ENCODE results near the gene OR6F1.
A peak's percentile ranks its signal among the peaks of the same experiment; 100 is the strongest.
"Not testable (repeated sequence)": the region's sequence is repeated elsewhere in the genome, so short reads cannot be mapped to it uniquely, and the experiment has no call there.

The OR6F1 gene

DNA sequence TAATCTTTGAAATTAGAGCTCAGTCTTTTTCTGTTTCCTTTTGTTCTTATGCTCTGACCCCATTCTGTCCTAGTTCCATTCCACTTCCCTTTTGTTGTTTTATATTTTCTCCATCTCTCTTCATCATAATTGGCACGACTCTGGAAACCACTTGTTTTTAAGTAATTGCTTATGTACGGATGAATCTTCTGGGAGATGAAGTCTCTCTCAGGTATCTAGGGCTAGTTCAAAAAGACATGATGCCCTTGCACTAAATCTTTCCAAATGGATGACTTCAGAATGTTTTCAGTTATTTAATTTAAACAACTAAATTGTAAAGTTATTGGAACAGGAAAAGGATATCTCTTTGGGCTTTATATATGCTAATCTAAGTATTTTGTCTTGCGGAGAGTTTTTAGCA lies at the start of gene OR6F1:
TSS of gene OR6F1 (minus strand) at position 101 of the 400 bp plus-strand sequence. CDS start 3,891 bp downstream, outside the sequence.
- DNase-seq = no peak

GRCh38 chr1:247760456-247760855 lies 44.0 kb upstream of the OR6F1 start, which contains the start of gene OR1C1:
Gene OR1C1, minus strand, starts transcription at chr1:247760556. Its CDS starts 2,150 bp downstream, at chr1:247758406.
- DNase-seq = no peak

GRCh38 chr1:247754311-247754710 lies 37.9 kb upstream of the OR6F1 start:
- not testable (repeated sequence) for DNase-seq

DNA sequence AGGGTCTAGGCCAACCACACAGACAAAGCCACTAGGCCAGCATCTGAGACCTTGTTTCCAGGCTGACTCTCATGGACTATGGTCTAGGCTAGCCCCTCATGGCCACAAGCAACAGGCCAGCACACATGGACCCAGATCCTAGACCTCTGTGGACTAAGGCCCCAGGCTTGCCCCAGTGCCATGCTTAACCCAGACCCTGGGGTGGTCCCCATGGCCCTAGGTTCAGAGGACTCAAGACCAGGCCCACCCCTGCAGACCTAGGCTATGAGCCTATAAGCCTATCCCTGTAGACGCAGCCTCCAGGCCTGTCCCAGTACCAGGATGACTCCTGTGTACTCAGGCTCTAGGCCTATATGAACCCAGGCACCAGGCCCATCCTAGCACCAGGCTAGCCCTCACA lies 33.4 kb upstream of the OR6F1 start:
- DNase-seq = no peak

DNA sequence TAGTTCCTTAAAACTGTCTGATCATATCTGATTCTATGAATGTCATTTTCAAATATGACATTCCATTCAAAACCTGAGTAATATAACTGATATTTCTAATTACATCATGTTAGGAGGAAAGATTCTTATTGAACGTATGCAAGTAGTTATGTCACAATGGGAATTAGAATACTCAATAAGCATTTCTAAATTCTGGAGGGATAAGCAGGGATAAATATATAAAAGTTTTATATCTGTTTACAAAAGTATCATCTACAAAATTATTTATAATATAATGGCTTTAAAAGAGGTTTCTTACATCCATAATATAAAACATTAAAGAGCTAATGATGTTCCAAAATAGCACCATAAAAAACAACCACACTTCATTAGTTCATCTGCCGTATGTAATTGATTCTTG lies 31.6 kb upstream of the OR6F1 start, which contains the start of gene OR14A2:
TSS of gene OR14A2 (minus strand) at position 101 of the 400 bp plus-strand sequence.
- DNase-seq = no peak

DNA sequence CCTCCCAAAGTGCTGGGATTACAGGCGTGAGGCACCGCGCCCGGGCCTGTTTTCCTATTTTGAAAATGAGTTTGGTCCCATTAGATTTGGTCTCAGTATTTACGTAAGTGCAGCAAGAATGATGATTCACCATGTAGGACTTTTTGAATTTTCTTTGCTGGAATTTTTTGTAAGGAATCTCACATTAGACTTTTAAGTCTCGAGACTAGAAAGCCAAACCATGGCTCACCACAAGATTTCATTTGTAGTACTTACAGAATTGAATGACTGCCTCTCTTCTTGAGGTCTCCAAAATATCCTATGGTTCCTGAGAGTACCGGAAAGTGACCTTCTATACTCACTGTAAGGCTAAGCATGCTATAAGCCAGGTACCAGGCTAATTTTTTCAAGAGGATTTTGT lies 31.2 kb upstream of the OR6F1 start:
- no peak for DNase-seq

DNA sequence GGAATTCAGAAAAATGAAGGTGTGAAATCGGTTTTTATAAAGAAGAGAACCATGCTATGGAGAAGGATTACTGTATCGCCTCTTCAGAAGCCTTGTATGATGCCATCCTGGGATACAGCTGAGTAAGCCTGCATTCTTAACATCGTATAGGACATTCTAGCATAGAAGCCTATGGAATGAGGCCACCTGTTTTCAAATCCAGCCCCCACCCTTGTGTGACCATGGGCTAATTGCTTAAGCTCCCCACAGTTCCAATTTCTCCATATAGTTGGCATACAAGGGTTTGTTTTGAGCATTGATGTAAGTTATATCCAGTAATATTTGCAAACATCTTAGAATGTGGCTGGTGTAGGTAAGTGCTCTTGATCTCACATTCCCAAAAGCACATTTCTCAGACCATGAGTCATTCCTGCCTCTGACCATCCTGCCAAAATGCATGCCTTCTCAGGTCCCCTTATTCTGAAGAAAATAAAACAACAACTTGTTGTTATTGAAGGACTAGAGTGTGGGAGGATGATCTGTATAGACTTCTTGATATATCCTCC lies 30.0 kb upstream of the OR6F1 start:
- DNase-seq = no peak

DNA sequence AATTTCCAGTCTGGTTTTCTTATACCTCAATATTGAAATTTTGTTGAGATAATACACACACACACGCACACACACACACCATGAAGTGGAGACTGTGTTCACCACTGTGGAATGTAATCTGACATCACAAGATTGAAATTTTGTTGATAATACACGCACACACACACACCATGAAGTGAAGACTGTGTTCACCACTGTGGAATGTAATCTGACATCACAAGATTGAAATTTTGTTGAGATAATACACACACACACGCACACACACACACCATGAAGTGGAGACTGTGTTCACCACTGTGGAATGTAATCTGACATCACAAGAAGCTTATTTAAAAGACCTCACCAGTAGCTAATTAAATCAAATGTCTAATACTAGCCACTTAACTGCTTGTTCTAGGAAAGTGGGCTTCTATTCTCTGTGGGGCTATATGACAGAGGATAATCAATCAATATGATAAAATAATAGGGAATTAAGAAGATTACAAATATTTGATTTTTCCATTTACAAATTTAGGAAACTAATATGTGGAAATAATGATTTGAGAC lies 25.8 kb upstream of the OR6F1 start:
- DNase-seq = not testable (repeated sequence)

DNA sequence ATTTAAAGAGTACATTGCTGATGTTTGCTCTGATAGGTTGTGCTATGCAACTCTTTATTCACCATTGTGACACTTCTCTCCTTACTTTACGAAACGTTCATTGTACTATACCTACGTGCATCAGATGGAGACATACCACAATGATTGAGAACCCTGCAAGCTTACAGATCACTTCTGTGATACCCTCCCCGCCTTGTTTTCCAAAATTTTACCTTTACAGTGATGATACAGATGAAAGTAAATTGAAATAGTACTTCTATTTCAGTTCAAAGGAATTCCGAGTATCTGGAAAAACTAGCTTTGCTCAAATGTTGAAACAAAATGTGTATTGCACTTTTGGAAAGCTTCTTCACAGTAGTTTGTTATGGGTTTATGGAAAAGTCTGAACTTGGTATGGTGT lies 25.3 kb upstream of the OR6F1 start:
- DNase-seq = no peak

GRCh38 chr1:247740721-247741120 lies 24.3 kb upstream of the OR6F1 start:
- DNase-seq = no peak

- DNase-seq = no peak
Measured at GRCh38 chr1:247738315-247738714, 21.9 kb upstream of the OR6F1 start, which contains the start of gene OR14K1. Gene OR14K1, plus strand, starts transcription at chr1:247738615. Its CDS starts 0 bp downstream, at chr1:247738615.

- no peak for DNase-seq
Measured at GRCh38 chr1:247721222-247721621, 4.8 kb upstream of the OR6F1 start.

DNA sequence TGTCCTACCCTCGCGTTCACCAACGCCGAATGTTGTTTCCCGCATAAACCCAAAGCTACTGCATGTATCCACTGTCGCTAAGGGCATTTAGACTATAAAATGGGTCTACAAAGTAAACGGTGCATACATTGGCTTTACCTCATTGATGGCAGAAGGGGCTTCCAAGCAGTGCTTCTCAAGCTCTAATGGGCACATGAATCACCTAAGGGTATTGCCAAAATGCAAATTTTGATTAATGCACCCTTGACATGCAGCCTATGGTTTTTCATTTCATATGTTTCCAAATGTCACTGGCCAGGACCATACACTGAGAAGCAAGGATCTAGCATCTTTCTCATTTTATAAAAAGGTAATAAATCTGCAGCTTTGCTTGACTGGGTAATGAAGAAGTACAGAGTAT lies 2.7 kb downstream of the OR6F1 start:
- no peak for DNase-seq

DNA sequence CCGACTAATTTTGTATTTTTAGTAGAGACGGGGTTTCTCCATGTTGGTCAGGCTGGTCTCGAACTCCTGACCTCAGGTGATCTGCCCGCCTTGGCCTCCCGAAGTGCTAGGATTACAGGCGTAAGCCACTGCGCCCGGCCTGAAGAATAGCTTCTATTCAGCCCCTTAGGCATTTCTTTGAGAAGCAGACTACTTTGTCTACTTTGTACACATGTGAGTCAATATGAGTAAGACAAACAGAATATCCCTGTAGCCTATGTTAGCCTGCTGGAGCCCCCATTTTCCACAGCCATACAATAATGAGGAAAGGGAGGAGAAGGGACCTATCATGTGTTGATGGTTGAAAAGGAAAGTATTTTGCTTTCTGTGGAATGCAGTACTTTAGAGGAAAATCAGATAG lies 5.8 kb downstream of the OR6F1 start:
- DNase-seq = not testable (repeated sequence)

DNA sequence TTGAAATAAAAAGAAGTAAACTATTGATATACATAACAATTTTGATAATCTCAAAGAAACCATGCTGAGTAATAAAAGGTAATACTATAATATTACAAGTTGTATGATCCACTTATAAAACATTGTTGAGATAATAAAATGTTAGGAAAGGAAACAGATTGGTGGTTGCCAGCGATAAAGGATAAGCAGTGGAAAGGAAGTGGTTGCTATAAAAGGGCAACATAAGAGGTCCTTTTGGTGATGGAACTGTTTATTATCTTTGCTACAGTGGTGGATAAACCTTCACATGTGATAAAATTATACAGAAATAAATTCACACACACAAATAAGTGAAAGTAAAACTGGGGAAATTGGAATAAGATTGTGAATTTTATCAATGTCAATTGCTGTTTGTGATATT lies 15.1 kb downstream of the OR6F1 start:
- DNase-seq = no peak

- peak; percentile 47 to 82 for DNase-seq
Measured at GRCh38 chr1:247681288-247681897, 35.1 kb downstream of the OR6F1 start.

GRCh38 chr1:247680171-247680570 lies 36.3 kb downstream of the OR6F1 start:
- no peak for DNase-seq

- no peak for DNase-seq
Measured at GRCh38 chr1:247679639-247680038, 36.8 kb downstream of the OR6F1 start, which contains the start of gene OR13G1. Gene OR13G1, minus strand, starts transcription at chr1:247679739. Its CDS starts 6,698 bp downstream, at chr1:247673041.

GRCh38 chr1:247669225-247669624 lies 47.2 kb downstream of the OR6F1 start:
- DNase-seq = no peak

Measured in inflammatory macrophage treated with lipopolysaccharide for 1 hour (primary cell).